Endothelial cell of umbilical vein (primary cell): ENCODE measurements around the gene DPY19L3. TPM values are rescaled to one million over a fixed set of nuclear protein-coding genes. Genes with fewer than 3 reads are reported as not detected.
"Not testable (repeated sequence)": the region's sequence is repeated elsewhere in the genome, so short reads cannot be mapped to it uniquely, and the experiment has no call there.

ENCODE experiments used
- BruUV-seq: library from RNA; stranded (reverse); fragments of 400-500 nt; replicated peaks from 2 replicates; lab custom pipeline; 2021; lab: Mats Ljungman, UMichigan
- CTCF ChIA-PET: fragments of 300-600, 350-600 bp; sonication (Branson Sonifier 250); formaldehyde crosslinking; loops from one replicate; lab custom pipeline; 2021; ENCODE audit warnings: antibody characterized with exemption, inconsistent platforms; lab: Charles Lee
- POLR2A ChIA-PET: fragments of 300-600, 350-600 bp; sonication (Branson Sonifier 250); formaldehyde crosslinking; loops from one replicate; lab custom pipeline; 2021; ENCODE audit warnings: antibody characterized with exemption, inconsistent platforms; lab: Charles Lee
- DNase-seq: peaks from one replicate; pipeline ENCODE4 v3.0.0-alpha.2; 2011; ENCODE audit warnings: low read depth, low spot score
- FAIRE-seq: peaks from 2 replicates; lab custom pipeline; 2011; peaks lifted over from hg19 to GRCh38; lab: Jason Lieb, UNC
- H2AFZ ChIP-seq: 2 replicates; pipeline ENCODE4 v1.6.0; 2012; ENCODE audit warnings: low read depth, low read length, control low read depth, inconsistent platforms
- H3K27ac ChIP-seq: 2 replicates; pipeline ENCODE4 v1.5.1; 2011; ENCODE audit warnings: low read depth, mild to moderate bottlenecking, control low read depth, low read length, moderate library complexity; ENCODE audit not compliant: insufficient read depth
- H3K27me3 ChIP-seq, 2 experiments: 2 replicates each; pipeline versions ENCODE4 v1.6.0 to v1.6.1; 2011; ENCODE audit warnings: low read length in 2 of 2, mixed read lengths in 1 of 2; ENCODE audit not compliant: control insufficient read depth in 2 of 2, insufficient read depth in 2 of 2
- H3K36me3 ChIP-seq, 2 experiments: 2 replicates in 1 of 2; 3 replicates in 1 of 2; pipeline ENCODE4 v1.5.1; 2011; ENCODE audit warnings: low read length in 2 of 2, mild to moderate bottlenecking in 1 of 2, moderate library complexity in 1 of 2; ENCODE audit not compliant: control insufficient read depth in 2 of 2, insufficient read depth in 2 of 2; ENCODE audit errors: extremely low read depth in 1 of 2
- H3K4me1 ChIP-seq: 3 replicates; pipeline ENCODE4 v1.5.1; 2011; ENCODE audit warnings: mild to moderate bottlenecking, low read length; ENCODE audit not compliant: control insufficient read depth, insufficient read depth; ENCODE audit errors: extremely low read depth
- H3K4me2 ChIP-seq: 2 replicates; pipeline ENCODE4 v1.6.1; 2011; ENCODE audit warnings: low read length, control low read depth, mixed read lengths; ENCODE audit not compliant: insufficient read depth
- H3K4me3 ChIP-seq, 3 experiments: fragments of 200-600 bp in 1 of 3; sonication (generic), shearing (Covaris generic) in 1 of 3; replicated peaks in 1 of 3; 2 replicates each; pipeline ENCODE4 v1.5.1; 2011 to 2016; ENCODE audit warnings: control low read depth in 3 of 3, low read length in 3 of 3, mild to moderate bottlenecking in 2 of 3, inconsistent platforms in 1 of 3, low read depth in 1 of 3, moderate library complexity in 1 of 3; ENCODE audit not compliant: insufficient read depth in 1 of 3
- H3K79me2 ChIP-seq: 2 replicates; pipeline ENCODE4 v1.6.0; 2012; ENCODE audit warnings: low read length, inconsistent platforms; ENCODE audit not compliant: control insufficient read depth, insufficient read depth
- H3K9ac ChIP-seq: replicated peaks from 2 replicates; pipeline ENCODE3; 2011; ENCODE audit warnings: low read length, control low read depth; ENCODE audit not compliant: insufficient read depth; ENCODE audit errors: extremely low read depth
- H3K9me1 ChIP-seq: replicated peaks from 3 replicates; pipeline ENCODE4 v1.6.0; 2011; ENCODE audit warnings: mild to moderate bottlenecking, low read length; ENCODE audit not compliant: control insufficient read depth, insufficient read depth; ENCODE audit errors: extremely low read depth
- H3K9me3 ChIP-seq: replicated peaks from 2 replicates; pipeline ENCODE4 v1.5.1; 2012; ENCODE audit warnings: low read length, inconsistent platforms; ENCODE audit not compliant: control insufficient read depth, insufficient read depth
- H4K20me1 ChIP-seq: replicated peaks from 2 replicates; pipeline ENCODE3; 2011; ENCODE audit warnings: mild to moderate bottlenecking, low read length; ENCODE audit not compliant: control insufficient read depth, insufficient read depth; ENCODE audit errors: extremely low read depth
- EZH2 ChIP-seq: IDR thresholded peaks from 2 replicates; pipeline ENCODE4 v1.6.1; 2012; ENCODE audit warnings: borderline replicate concordance, low read depth, mild to moderate bottlenecking, moderate library complexity, low read length, inconsistent platforms; ENCODE audit not compliant: severe bottlenecking
- FOS ChIP-seq: IDR thresholded peaks from 2 replicates; pipeline ENCODE4 v1.6.1; 2011; ENCODE audit warnings: mild to moderate bottlenecking, low read length, moderate library complexity, borderline replicate concordance; ENCODE audit not compliant: insufficient read depth
- GATA2 ChIP-seq: IDR thresholded peaks from 2 replicates; pipeline ENCODE4 v1.7.0; 2011; ENCODE audit warnings: low read depth, mild to moderate bottlenecking, moderate library complexity, mixed read lengths, low read length; ENCODE audit not compliant: insufficient read length, insufficient read depth
- JUN ChIP-seq: IDR thresholded peaks from 2 replicates; pipeline ENCODE4 v1.6.1; 2011; ENCODE audit warnings: borderline replicate concordance, low read depth; ENCODE audit not compliant: insufficient read length, insufficient read depth
- MYC ChIP-seq: IDR thresholded peaks from one replicate; pipeline ENCODE4 v1.6.1; 2011; ENCODE audit warnings: mild to moderate bottlenecking, low read depth, low read length
- POLR2A ChIP-seq: IDR thresholded peaks from 2 replicates; pipeline ENCODE4 v1.6.1; 2012; ENCODE audit warnings: low read depth, mild to moderate bottlenecking, control low read depth, low read length
- POLR2AphosphoS5 ChIP-seq: IDR thresholded peaks from 2 replicates; pipeline ENCODE4 v1.6.1; 2012; ENCODE audit warnings: low read depth, mild to moderate bottlenecking, control low read depth, low read length, moderate library complexity; ENCODE audit not compliant: insufficient read depth
- dilution Hi-C: fragments of 300-500 bp; cut with MboI; formaldehyde crosslinking; loops from one replicate; pipeline ENCODE4 v1.15.0; 2019; ENCODE audit warnings: low sequenced_read_pairs; ENCODE audit not compliant: extremely low pct_ligation_motif_present
- intact Hi-C: fragments of 100-400 bp; cut with micrococcal nuclease; formaldehyde crosslinking; loops from one replicate; pipeline ENCODE4 v1.10.0; 2022
- polyA plus RNA-seq, 4 experiments: library from polyadenylated mRNA; depleted of rRNA in 3 of 4; stranded (reverse) in 3 of 4; unstranded in 1 of 4; fragments of >200 nt; gene quantifications; 2 replicates each; pipeline versions ENCODE4 v1.2.1 to v1.2.3, GENCODE V29; 2011 to 2012; ENCODE audit warnings: missing spikeins in 1 of 4
- total RNA-seq: library from RNA; stranded (reverse); gene quantifications from 2 replicates; pipeline ENCODE4 v1.2.3, GENCODE V29; 2021
- TF ChIP-seq, protein P1 (sequence below), 2 donors: IDR thresholded peaks; 1 replicate in 1 of 2; 2 replicates in 1 of 2; pipeline ENCODE4 v1.5.1; 2011; ENCODE audit warnings: low read length in 2 of 2, mild to moderate bottlenecking in 2 of 2, moderate library complexity in 2 of 2, control low read depth in 1 of 2, inconsistent platforms in 1 of 2, low read depth in 1 of 2; ENCODE audit not compliant: insufficient read depth in 1 of 2; ENCODE audit errors: extremely low read depth in 1 of 2
- TF ChIP-seq, protein P2 (sequence below): IDR thresholded peaks from 2 replicates; pipeline ENCODE4 v1.6.1; 2011; ENCODE audit not compliant: insufficient read depth, insufficient read length

Gene DPY19L3
- total and polyA plus RNA-seq, 2 donors (not counting 3 experiments of a cell fraction or from before 2014, with no cell fraction given), result 36.1 to 39.5 TPM

- dilution Hi-C loops (no loop called here), intact Hi-C loops (loop anchor here (1.0 kb wide), 3 partner anchors 21 to 32 kb away; partner anchors contain the start of genes DPY19L3 and ZNF507)
- peaks cover 22% of the 10 kb centered on the region for H3K4me1 ChIP-seq
- H3K27ac ChIP-seq, result peak overlapping the region; percentile 89
- H3K4me2 ChIP-seq, result peak overlapping the region; percentile 76
- DNase-seq (peak; percentile 96), FAIRE-seq (peak; percentile 96)
- no peak overlapping the region for H2AFZ ChIP-seq
- H3K36me3 ChIP-seq, result peaks cover 0 to 6% of the 10 kb centered on the region in 2 experiments
- H3K4me3 ChIP-seq, result peak overlapping the region in 1 of 3 experiments; percentile 36
- TF ChIP-seq, protein P1, sequence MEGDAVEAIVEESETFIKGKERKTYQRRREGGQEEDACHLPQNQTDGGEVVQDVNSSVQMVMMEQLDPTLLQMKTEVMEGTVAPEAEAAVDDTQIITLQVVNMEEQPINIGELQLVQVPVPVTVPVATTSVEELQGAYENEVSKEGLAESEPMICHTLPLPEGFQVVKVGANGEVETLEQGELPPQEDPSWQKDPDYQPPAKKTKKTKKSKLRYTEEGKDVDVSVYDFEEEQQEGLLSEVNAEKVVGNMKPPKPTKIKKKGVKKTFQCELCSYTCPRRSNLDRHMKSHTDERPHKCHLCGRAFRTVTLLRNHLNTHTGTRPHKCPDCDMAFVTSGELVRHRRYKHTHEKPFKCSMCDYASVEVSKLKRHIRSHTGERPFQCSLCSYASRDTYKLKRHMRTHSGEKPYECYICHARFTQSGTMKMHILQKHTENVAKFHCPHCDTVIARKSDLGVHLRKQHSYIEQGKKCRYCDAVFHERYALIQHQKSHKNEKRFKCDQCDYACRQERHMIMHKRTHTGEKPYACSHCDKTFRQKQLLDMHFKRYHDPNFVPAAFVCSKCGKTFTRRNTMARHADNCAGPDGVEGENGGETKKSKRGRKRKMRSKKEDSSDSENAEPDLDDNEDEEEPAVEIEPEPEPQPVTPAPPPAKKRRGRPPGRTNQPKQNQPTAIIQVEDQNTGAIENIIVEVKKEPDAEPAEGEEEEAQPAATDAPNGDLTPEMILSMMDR (IDR thresholded peaks at IDR 0.05; ENCODE audit: extremely low read depth in 1 of 2, insufficient read depth in 1 of 2, low read depth in 1 of 2, low read length in 2 of 2), result no peak
- TF ChIP-seq POLR2AphosphoS5 (peak; percentile 80), GATA2 (peak; percentile 94), MYC (no peak), EZH2 (no peak), POLR2A (no peak), JUN (peak; percentile 98), FOS (peak; percentile 99)
- TF ChIP-seq, protein P2, sequence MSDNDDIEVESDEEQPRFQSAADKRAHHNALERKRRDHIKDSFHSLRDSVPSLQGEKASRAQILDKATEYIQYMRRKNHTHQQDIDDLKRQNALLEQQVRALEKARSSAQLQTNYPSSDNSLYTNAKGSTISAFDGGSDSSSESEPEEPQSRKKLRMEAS, result no peak
- H3K9ac ChIP-seq, result peak overlapping the region; percentile 73
- H3K79me2 ChIP-seq, result peaks cover 22% of the 10 kb centered on the region
- BruUV-seq, result TSS peak; percentile 89
- ChIA-PET POLR2A (interaction anchor here (0.7 to 1.1 kb wide), 2 partner anchors 32 to 207 kb away, joined by 4 to 12 read pairs; partner anchors contain the start of genes DPY19L3 and PDCD5), CTCF (interaction anchor here (0.6 to 2.0 kb wide), 6 partner anchors 10 to 1691 kb away, joined by 3 to 7 read pairs (median 4); partner anchors contain the start of genes DPY19L3 and ZNF507)
- no peaks in the 10 kb centered on the region for H4K20me1 ChIP-seq
- no peaks in the 10 kb centered on the region for H3K9me3 ChIP-seq
- H3K9me1 ChIP-seq, result no peaks in the 10 kb centered on the region
- no peaks in the 10 kb centered on the region for H3K27me3 ChIP-seq
Observed at GRCh38 chr19:32373585-32374295, 31.8 kb upstream of the DPY19L3 start.

- H3K4me3 ChIP-seq, BruUV-seq, H3K9me1 ChIP-seq, DNase-seq, intact Hi-C loops, H3K36me3 ChIP-seq, FAIRE-seq, H3K27me3 ChIP-seq, dilution Hi-C loops, H3K9me3 ChIP-seq, H4K20me1 ChIP-seq, H2AFZ ChIP-seq: not testable (repeated sequence)
- H3K79me2 ChIP-seq, result peaks cover 16% of the 10 kb centered on the region
- peak overlapping the region; percentile 73 for H3K9ac ChIP-seq
- H3K4me2 ChIP-seq, result peak overlapping the region; percentile 76
- CTCF ChIA-PET, result interaction anchor here (0.6 to 2.0 kb wide), 5 partner anchors 11 to 1692 kb away, joined by 3 to 7 read pairs (median 4); partner anchors contain the start of gene ZNF507
- peaks cover 22% of the 10 kb centered on the region for H3K4me1 ChIP-seq
- POLR2A ChIA-PET, result interaction anchor here (0.7 to 1.1 kb wide), 2 partner anchors 31 to 207 kb away, joined by 4 to 12 read pairs; partner anchors contain the start of genes DPY19L3 and PDCD5
- peak overlapping the region; percentile 89 for H3K27ac ChIP-seq
Observed at GRCh38 chr19:32374362-32374761, 31.2 kb upstream of the DPY19L3 start.
